Gastrocnemius medialis (tissue), 4 donors: ENCODE measurements around the gene PTPN22. TPM values are rescaled to one million over a fixed set of nuclear protein-coding genes. Genes with fewer than 3 reads are reported as not detected.

Source experiments
- ATAC-seq, 2 donors: fragments of 150-250 bp; one replicate each; pipeline ENCODE4 v1.9.1; 2016
- DNase-seq, 2 donors: peaks; one replicate each; pipeline ENCODE4 v3.0.0-alpha.2; 2019
- H3K27ac ChIP-seq, 4 donors: fragments of 200-600 bp; sonication (generic); 1 replicate in 1 of 4; 2 replicates in 3 of 4; pipeline ENCODE4 v1.5.1; 2016 to 2018; ENCODE audit warnings: mild to moderate bottlenecking in 2 of 4, moderate library complexity in 1 of 4
- H3K27me3 ChIP-seq, 3 donors: fragments of 200-600 bp; sonication (generic) in 2 of 3; 1 replicate in 1 of 3; 2 replicates in 2 of 3; pipeline versions ENCODE4 v1.5.1 to v1.6.0; 2016 to 2019; ENCODE audit warnings: mild to moderate bottlenecking in 1 of 3, moderate library complexity in 1 of 3
- H3K36me3 ChIP-seq, 2 donors: fragments of 200-600 bp; sonication (generic) in 1 of 2; one replicate each; pipeline ENCODE4 v1.5.1; 2017 to 2018
- H3K4me1 ChIP-seq, 2 donors: fragments of 200-600 bp; sonication (generic) in 1 of 2; one replicate each; pipeline ENCODE4 v1.5.1; 2016 to 2017; ENCODE audit warnings: mild to moderate bottlenecking in 2 of 2
- H3K4me3 ChIP-seq, 4 donors: fragments of 200-600 bp; sonication (generic) in 3 of 4; 1 replicate in 1 of 4; 2 replicates in 3 of 4; pipeline ENCODE4 v1.5.1; 2016 to 2019; ENCODE audit warnings: mild to moderate bottlenecking in 2 of 4
- H3K9me3 ChIP-seq, 3 donors: fragments of 200-600 bp; sonication (generic) in 2 of 3; 1 replicate in 1 of 3; 2 replicates in 2 of 3; pipeline ENCODE4 v1.5.1; 2016 to 2019
- CTCF ChIP-seq, 5 experiments: fragments of 450-650 bp in 3 of 5; fragments of 200-600 bp in 2 of 5; sonication (generic) in 2 of 5; IDR thresholded peaks in 4 of 5; conservative IDR thresholded peaks in 1 of 5; 1 replicate in 4 of 5; 2 replicates in 1 of 5; pipeline ENCODE4 v1.5.1; 2016 to 2019; ENCODE audit warnings: antibody characterized with exemption in 5 of 5, mild to moderate bottlenecking in 3 of 5, moderate library complexity in 3 of 5
- POLR2A ChIP-seq, 2 donors: fragments of 450-650 bp; IDR thresholded peaks; one replicate each; pipeline ENCODE4 v1.6.1; 2017; ENCODE audit warnings: antibody characterized with exemption in 2 of 2, mild to moderate bottlenecking in 2 of 2, moderate library complexity in 2 of 2
- in situ Hi-C, 4 donors: fragments of 200-750 bp; cut with MboI; loops; one replicate each; pipeline versions ENCODE4 v1.15.0 to v1.8.0; 2017; ENCODE audit warnings: low sequenced_read_pairs in 4 of 4
- intact Hi-C: fragments of 100-400 bp; cut with DNase I; formaldehyde crosslinking; loops from one replicate; pipeline ENCODE4 v1.15.1; 2023; ENCODE audit warnings: low total_unique reads
- total RNA-seq, 4 donors: library from RNA; depleted of rRNA; stranded (reverse); fragments of >200 nt; gene quantifications; one replicate each; pipeline versions ENCODE4 v1.1.0 to v1.2.3, GENCODE V29; 2016

The PTPN22 gene
- total RNA-seq, 4 donors from 2014 or later, result 0.10 to 1.7 (median 0.63) TPM

- ATAC-seq (no peak), DNase-seq (no peak)
- peaks cover 11% of the 10 kb centered on the region in 2 donors for H3K4me1 ChIP-seq
- H3K4me3 ChIP-seq, result no peak overlapping the region
- TF ChIP-seq CTCF (IDR thresholded peaks at IDR 0.05 in 4 of 5, conservative IDR thresholded peaks at IDR 0.05 in 1 of 5) (no peak), POLR2A (IDR thresholded peaks at IDR 0.05) (no peak)
- in situ Hi-C loops, result no loop called here
- H3K9me3 ChIP-seq, result no peaks in the 10 kb centered on the region
- H3K36me3 ChIP-seq, result peaks cover 0 to 80% of the 10 kb centered on the region in 2 donors
- intact Hi-C loops, result no loop called here
- H3K27ac ChIP-seq, result no peak overlapping the region
- H3K27me3 ChIP-seq, result no peaks in the 10 kb centered on the region
Observed at GRCh38 chr1:113899111-113899510, 27.6 kb upstream of the PTPN22 start.

GRCh38 chr1:113898241-113898814 lies 26.8 kb upstream of the PTPN22 start:
- no peak overlapping the region for H3K27ac ChIP-seq
- intact Hi-C loops (no loop called here), in situ Hi-C loops (no loop called here)
- H3K4me3 ChIP-seq, result no peak overlapping the region
- no peaks in the 10 kb centered on the region for H3K9me3 ChIP-seq
- H3K36me3 ChIP-seq, result peaks cover 0 to 84% of the 10 kb centered on the region in 2 donors
- no peaks in the 10 kb centered on the region for H3K27me3 ChIP-seq
- DNase-seq, result no peak
- TF ChIP-seq POLR2A (IDR thresholded peaks at IDR 0.05) (no peak), CTCF (IDR thresholded peaks at IDR 0.05 in 4 of 5, conservative IDR thresholded peaks at IDR 0.05 in 1 of 5) (no peak)
- no peak for ATAC-seq
- peaks cover 3 to 4% of the 10 kb centered on the region in 2 donors for H3K4me1 ChIP-seq

- peaks cover 0 to 72% of the 10 kb centered on the region in 2 donors for H3K36me3 ChIP-seq
- H3K4me1 ChIP-seq, result no peaks in the 10 kb centered on the region
- ATAC-seq (no peak), DNase-seq (no peak)
- no peaks in the 10 kb centered on the region for H3K9me3 ChIP-seq
- H3K27me3 ChIP-seq, result no peaks in the 10 kb centered on the region
- no peak overlapping the region for H3K27ac ChIP-seq
- no peak for TF ChIP-seq POLR2A (IDR thresholded peaks at IDR 0.05)
- intact Hi-C loops (no loop called here), in situ Hi-C loops (no loop called here)
- H3K4me3 ChIP-seq, result no peak overlapping the region
Observed at GRCh38 chr1:113895961-113896360, 24.4 kb upstream of the PTPN22 start.

- H3K4me1 ChIP-seq, result no peaks in the 10 kb centered on the region
- intact Hi-C loops, result no loop called here
- no peaks in the 10 kb centered on the region for H3K9me3 ChIP-seq
- H3K27ac ChIP-seq, result no peak overlapping the region
- no peak for DNase-seq
- H3K4me3 ChIP-seq, result no peak overlapping the region
- no peak for TF ChIP-seq POLR2A (IDR thresholded peaks at IDR 0.05)
- no peak for TF ChIP-seq CTCF (IDR thresholded peaks at IDR 0.05 in 4 of 5, conservative IDR thresholded peaks at IDR 0.05 in 1 of 5)
- in situ Hi-C loops, result no loop called here
- peaks cover 0 to 64% of the 10 kb centered on the region in 2 donors for H3K36me3 ChIP-seq
- no peak for ATAC-seq
- H3K27me3 ChIP-seq, result no peaks in the 10 kb centered on the region
Observed at GRCh38 chr1:113895098-113895497, 23.6 kb upstream of the PTPN22 start.

- no peak overlapping the region for H3K4me3 ChIP-seq
- intact Hi-C loops, result no loop called here
- ATAC-seq, result no peak
Observed at GRCh38 chr1:113893267-113893666, 21.8 kb upstream of the PTPN22 start.

More at GRCh38 chr1:113893267-113893666, 21.8 kb upstream of the PTPN22 start:
- Histone ChIP-seq H3K27me3 (no peaks in the 10 kb centered on the region), H3K27ac (no peak overlapping the region), H3K36me3 (peaks cover 0 to 45% of the 10 kb centered on the region in 2 donors), H3K4me1 (no peaks in the 10 kb centered on the region), H3K9me3 (no peaks in the 10 kb centered on the region)
- in situ Hi-C loops, result no loop called here
- no peak for DNase-seq
- TF ChIP-seq POLR2A (IDR thresholded peaks at IDR 0.05) (no peak), CTCF (IDR thresholded peaks at IDR 0.05 in 4 of 5, conservative IDR thresholded peaks at IDR 0.05 in 1 of 5) (no peak)
